Measurements from ENCODE around the gene RNF182.

DNA sequence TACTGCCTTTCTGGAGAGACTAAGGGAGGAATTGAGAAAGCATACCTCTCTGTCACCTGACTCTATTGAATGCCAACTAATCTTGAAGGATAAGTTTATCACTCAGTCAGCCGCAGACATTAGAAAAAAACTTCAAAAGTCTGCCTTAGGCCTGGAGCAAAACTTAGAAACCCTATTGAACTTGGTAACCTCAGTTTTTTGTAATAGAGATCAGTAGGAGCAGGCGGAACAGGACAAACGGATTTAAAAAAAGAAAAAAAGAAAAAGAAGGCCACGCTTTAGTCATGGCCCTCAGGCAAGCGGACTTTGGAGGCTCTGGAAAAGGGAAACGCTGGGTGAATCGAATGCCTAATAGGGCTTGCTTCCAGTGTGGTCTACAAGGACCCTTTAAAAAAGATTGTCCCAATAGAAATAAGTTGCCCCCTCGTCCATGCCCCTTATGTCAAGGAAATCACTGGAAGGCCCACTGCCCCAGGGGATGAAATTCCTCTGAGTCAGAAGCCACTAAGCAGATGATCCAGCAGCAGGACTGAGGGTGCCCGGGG is 43.1 kb upstream of the RNF182 start:
- TF ChIP-seq CTCF (IDR thresholded peaks at IDR 0.05) (no peak), POLR2A (IDR thresholded peaks at IDR 0.05) (no peak)
